H1 (cell line): ENCODE data around the gene KRT83. TPM values are rescaled to one million over a fixed set of nuclear protein-coding genes. Genes with fewer than 3 reads are reported as not detected.
A peak's percentile ranks its signal among the peaks of the same experiment; 100 is the strongest.

Experiments used
- CTCF ChIA-PET: fragments of 300-600 bp; sonication (Branson Sonifier 250); formaldehyde crosslinking; loops from one replicate; lab custom pipeline; 2021; ENCODE audit not compliant: partially characterized antibody; lab: Charles Lee
- POLR2A ChIA-PET: fragments of 300-600 bp; sonication (Branson Sonifier 250); formaldehyde crosslinking; loops from one replicate; lab custom pipeline; 2021; ENCODE audit warnings: inconsistent platforms; ENCODE audit not compliant: partially characterized antibody; lab: Charles Lee
- DNase-seq, 2 experiments: peaks; one replicate each; pipeline versions ENCODE4 v3.0.0 to v3.0.0-alpha.2; 2010 to 2022; ENCODE audit warnings: low spot score in 2 of 2, low read depth in 1 of 2, mixed read lengths in 1 of 2
- FAIRE-seq: peaks from 2 replicates; lab custom pipeline; 2011; peaks lifted over from hg19 to GRCh38; lab: Jason Lieb, UNC
- H2AFZ ChIP-seq: 2 replicates; pipeline ENCODE4 v1.8.1; 2012; ENCODE audit warnings: low read length, inconsistent platforms
- H2AK5ac ChIP-seq: 2 replicates; pipeline ENCODE4 v1.6.1; 2013; ENCODE audit warnings: low read depth, low read length
- H2BK120ac ChIP-seq: replicated peaks from 2 replicates; pipeline ENCODE3; 2013; ENCODE audit warnings: low read depth, low read length, inconsistent platforms
- H2BK12ac ChIP-seq: 2 replicates; pipeline ENCODE4 v1.6.1; 2013; ENCODE audit warnings: low read depth, low read length
- H2BK15ac ChIP-seq: 2 replicates; pipeline ENCODE4 v1.6.1; 2013; ENCODE audit warnings: low read length
- H2BK20ac ChIP-seq: 2 replicates; pipeline ENCODE4 v1.6.1; 2013; ENCODE audit warnings: low read length
- H2BK5ac ChIP-seq: 2 replicates; pipeline ENCODE4 v1.6.1; 2013; ENCODE audit warnings: low read depth, low read length
- H3K14ac ChIP-seq: 2 replicates; pipeline ENCODE4 v1.6.1; 2013; ENCODE audit warnings: inconsistent platforms; ENCODE audit not compliant: insufficient read length
- H3K18ac ChIP-seq: 2 replicates; pipeline ENCODE4 v1.6.1; 2013; ENCODE audit warnings: low read length; ENCODE audit errors: extremely low read depth
- H3K23ac ChIP-seq: 2 replicates; pipeline ENCODE4 v1.6.1; 2013; ENCODE audit warnings: inconsistent platforms; ENCODE audit not compliant: insufficient read length
- H3K23me2 ChIP-seq: 2 replicates; pipeline ENCODE4 v1.6.1; 2013; ENCODE audit warnings: low read depth, low read length
- H3K27ac ChIP-seq: 2 replicates; pipeline ENCODE4 v1.6.1; 2011; ENCODE audit warnings: low read depth, low read length, inconsistent platforms
- H3K27me3 ChIP-seq, 4 experiments: replicated peaks in 1 of 4; 1 replicate in 1 of 4; 2 replicates in 3 of 4; pipeline versions ENCODE4 v1.6.1 to v1.8.1; 2011 to 2013; ENCODE audit warnings: low read length in 3 of 4, mild to moderate bottlenecking in 3 of 4, inconsistent platforms in 2 of 4, mixed read lengths in 2 of 4, moderate library complexity in 1 of 4; ENCODE audit not compliant: control insufficient read depth in 3 of 4, insufficient read depth in 3 of 4; ENCODE audit errors: extremely low read depth in 1 of 4
- H3K36me3 ChIP-seq, 4 experiments: 2 replicates each; pipeline versions ENCODE4 v1.6.1 to v1.8.1; 2011 to 2013; ENCODE audit warnings: mild to moderate bottlenecking in 4 of 4, low read length in 3 of 4, moderate library complexity in 2 of 4, control low read depth in 1 of 4, inconsistent platforms in 1 of 4; ENCODE audit not compliant: insufficient read depth in 4 of 4, control insufficient read depth in 2 of 4
- H3K4ac ChIP-seq: replicated peaks from 2 replicates; pipeline ENCODE3; 2013; ENCODE audit warnings: low read length, low read depth, mixed read lengths, inconsistent platforms; ENCODE audit not compliant: insufficient read length
- H3K4me1 ChIP-seq, 4 experiments: replicated peaks in 1 of 4; 1 replicate in 1 of 4; 2 replicates in 3 of 4; pipeline versions ENCODE4 v1.6.1 to v1.8.1; 2011 to 2013; ENCODE audit warnings: low read length in 3 of 4, inconsistent platforms in 2 of 4, mixed read lengths in 1 of 4; ENCODE audit not compliant: insufficient read depth in 4 of 4, control insufficient read depth in 3 of 4
- H3K4me2 ChIP-seq, 2 experiments: 2 replicates each; pipeline versions ENCODE4 v1.6.1 to v1.8.1; 2011 to 2013; ENCODE audit warnings: low read depth in 2 of 2, low read length in 2 of 2, control low read depth in 1 of 2, inconsistent platforms in 1 of 2, mild to moderate bottlenecking in 1 of 2; ENCODE audit not compliant: insufficient read depth in 1 of 2
- H3K4me3 ChIP-seq, 4 experiments: fragments of 200-600, 300-600 bp in 1 of 4; sonication (generic), shearing (Covaris generic), sonication (Bioruptor Twin) in 1 of 4; 2 replicates each; pipeline versions ENCODE4 v1.5.1 to v1.8.1; 2011 to 2016; ENCODE audit warnings: low read length in 4 of 4, low read depth in 3 of 4, control low read depth in 2 of 4, inconsistent platforms in 2 of 4, mild to moderate bottlenecking in 2 of 4, mixed read lengths in 1 of 4, moderate library complexity in 1 of 4; ENCODE audit not compliant: insufficient read depth in 2 of 4; ENCODE audit errors: extremely low read depth in 1 of 4
- H3K56ac ChIP-seq: replicated peaks from 2 replicates; pipeline ENCODE3; 2013; ENCODE audit warnings: low read depth, mild to moderate bottlenecking, mixed read lengths, low read length, inconsistent platforms; ENCODE audit not compliant: insufficient read length
- H3K79me1 ChIP-seq: 2 replicates; pipeline ENCODE4 v1.6.1; 2013; ENCODE audit warnings: low read depth, low read length, control low read depth
- H3K79me2 ChIP-seq, 2 experiments: 2 replicates each; pipeline versions ENCODE4 v1.6.1 to v1.8.1; 2012 to 2013; ENCODE audit warnings: low read length in 2 of 2, mild to moderate bottlenecking in 2 of 2, inconsistent platforms in 1 of 2; ENCODE audit not compliant: insufficient read depth in 2 of 2, control insufficient read depth in 1 of 2
- H3K9ac ChIP-seq, 4 experiments: replicated peaks in 1 of 4; 1 replicate in 1 of 4; 2 replicates in 3 of 4; pipeline versions ENCODE4 v1.6.1 to v1.8.1; 2011 to 2013; ENCODE audit warnings: low read depth in 3 of 4, low read length in 3 of 4, control low read depth in 2 of 4, mild to moderate bottlenecking in 2 of 4, moderate library complexity in 2 of 4, inconsistent platforms in 1 of 4; ENCODE audit errors: extremely low read depth in 1 of 4
- H3K9me3 ChIP-seq, 2 experiments: 2 replicates each; pipeline versions ENCODE4 v1.6.1 to v1.8.1; 2012 to 2013; ENCODE audit warnings: mild to moderate bottlenecking in 2 of 2, moderate library complexity in 2 of 2, control low read depth in 1 of 2, inconsistent platforms in 1 of 2, low read depth in 1 of 2, low read length in 1 of 2, mixed read lengths in 1 of 2; ENCODE audit not compliant: insufficient read depth in 2 of 2
- H4K20me1 ChIP-seq, 2 experiments: replicated peaks in 1 of 2; 2 replicates each; pipeline versions ENCODE3 to v1.8.1; 2011 to 2013; ENCODE audit warnings: inconsistent platforms in 2 of 2, low read length in 2 of 2, mild to moderate bottlenecking in 1 of 2; ENCODE audit not compliant: insufficient read depth in 2 of 2, control insufficient read depth in 1 of 2
- H4K5ac ChIP-seq: 2 replicates; pipeline ENCODE4 v1.6.1; 2013; ENCODE audit warnings: low read length, low read depth, mixed read lengths, inconsistent platforms; ENCODE audit not compliant: insufficient read length
- H4K8ac ChIP-seq: 2 replicates; pipeline ENCODE4 v1.8.0; 2013; ENCODE audit warnings: mild to moderate bottlenecking, moderate library complexity, low read length, inconsistent platforms; ENCODE audit not compliant: insufficient read depth; ENCODE audit errors: extremely low read depth
- H4K91ac ChIP-seq: replicated peaks from 2 replicates; pipeline ENCODE3; 2013; ENCODE audit warnings: low read length, mixed read lengths, inconsistent platforms; ENCODE audit not compliant: insufficient read length
- ATF2 ChIP-seq: IDR thresholded peaks from 2 replicates; pipeline ENCODE4 v1.6.1; 2012; ENCODE audit warnings: low read length, inconsistent platforms
- NRF1 ChIP-seq: IDR thresholded peaks from 2 replicates; pipeline ENCODE4 v1.6.1; 2011; ENCODE audit warnings: mild to moderate bottlenecking, low read depth, low read length, improper control_type of control experiment
- WGBS, 2 experiments: shearing (Covaris generic) in 1 of 2; methylation state at CpG; one replicate each; pipeline versions ENCODE4 v1.1.6 to v1.1.7; 2013 to 2015; ENCODE audit warnings: low lambda C conversion rate in 2 of 2, mixed read lengths in 2 of 2, inconsistent platforms in 1 of 2, low coverage in 1 of 2, missing lambda C conversion rate in 1 of 2; ENCODE audit not compliant: insufficient replicate concordance in 2 of 2, insufficient coverage in 1 of 2, insufficient read length in 1 of 2; ENCODE audit errors: extremely low coverage in 1 of 2, missing lambda C conversion rate in 1 of 2; 5-methylcytosine and 5-hydroxymethylcytosine counted together
- polyA plus RNA-seq, 7 experiments: library from polyadenylated mRNA; depleted of rRNA in 3 of 7; stranded (reverse) in 5 of 7; unstranded in 2 of 7; fragments of >200 nt in 5 of 7; fragments of 200-250 nt in 2 of 7; gene quantifications; 1 replicate in 5 of 7; 2 replicates in 1 of 7; 4 replicates in 1 of 7; pipeline versions ENCODE4 v1.2.1 to v1.2.3, GENCODE V29; 2011 to 2013; ENCODE audit warnings: missing spikeins in 2 of 7, mixed read lengths in 2 of 7
- total RNA-seq: library from RNA; stranded (reverse); fragmentation: NEBNext Ultra II Directional; extraction: Animal tissue kit (Norgen Biotek cat#: 25700); gene quantifications from 2 replicates; pipeline ENCODE4 v1.2.1, GENCODE V29; 2021

The KRT83 gene
- total and polyA plus RNA-seq, 2 of the 8 experiments (the other 6 are each of a cell fraction or from before 2014, with no cell fraction given): not detected

- POLR2A ChIA-PET: interaction anchor here (0.8 to 1.3 kb wide), 3 partner anchors 13 to 87 kb away, joined by 3 read pairs; partner anchors contain the start of gene KRT83
- H3K9ac ChIP-seq: no peak overlapping the region
- H2AFZ ChIP-seq: peak overlapping the region; percentile 89
Observed at GRCh38 chr12:52308806-52309425, 12.3 kb downstream of the KRT83 start.

More at GRCh38 chr12:52308806-52309425, 12.3 kb downstream of the KRT83 start:
- Histone ChIP-seq H4K20me1 (no peaks in the 10 kb centered on the region), H3K23me2 (peaks cover 10% of the 10 kb centered on the region; the same call in 1 of the 2 replicates), H2BK5ac (no peak overlapping the region), H4K5ac (no peak overlapping the region), H4K8ac (no peak overlapping the region), H3K18ac (peak overlapping the region; percentile 48), H3K4me1 (peaks cover 0 to 4% (median 0%) of the 10 kb centered on the region in 4 experiments; a peak in 1 of 7 replicates), H2BK12ac (peak overlapping the region; percentile 14; the same call in 1 of the 2 replicates), H3K36me3 (no peaks in the 10 kb centered on the region), H3K23ac (no peak overlapping the region), H3K27me3 (peaks cover 21 to 47% (median 36%) of the 10 kb centered on the region in 4 experiments), H2BK20ac (no peak overlapping the region), H3K79me2 (no peaks in the 10 kb centered on the region), H3K14ac (no peak overlapping the region), H3K79me1 (no peaks in the 10 kb centered on the region), H2BK15ac (no peak overlapping the region), H4K91ac (no peak overlapping the region), H2BK120ac (no peak overlapping the region), H3K27ac (no peak overlapping the region), H3K4ac (no peak overlapping the region), H3K4me2 (peak overlapping the region; percentile 68 to 97), H3K4me3 (peak overlapping the region; percentile 39 to 67 (median 61)), H3K56ac (peak overlapping the region; percentile 12), H2AK5ac (no peak overlapping the region), H3K9me3 (no peaks in the 10 kb centered on the region)
- DNase-seq (no peak), FAIRE-seq (no peak)
- CTCF ChIA-PET: interaction anchor here (0.8 to 13.1 kb wide), 24 partner anchors 15 to 165 kb away, joined by 3 to 353 read pairs (median 8); partner anchors contain the start of genes KRT83 and KRT86
- WGBS, 2 experiments: 54% methylated on average over 14 of the region's 15 CpGs; no CpG with 5 or more reads in 1 of the 2 experiments
- no peak for TF ChIP-seq ATF2
- TF ChIP-seq NRF1: no peak
